HepG2 (cell line): ENCODE data around the gene EIF3A. TPM values are rescaled to one million over a fixed set of nuclear protein-coding genes. Genes with fewer than 3 reads are reported as not detected.

ENCODE experiments used
- AHDC1 ChIP-seq: sonication (generic); formaldehyde crosslinking; IDR thresholded peaks from 2 replicates; pipeline ENCODE4 v1.5.1; 2020; ENCODE audit warnings: mild to moderate bottlenecking, missing genetic modification reagents, borderline replicate concordance
- BHLHE40 ChIP-seq: IDR thresholded peaks from 2 replicates; pipeline ENCODE4 v1.6.1; 2011; ENCODE audit warnings: low read length, improper control_type of control experiment
- CAMTA2 ChIP-seq: sonication (generic); formaldehyde crosslinking; IDR thresholded peaks from 2 replicates; pipeline ENCODE4 v1.4.0; 2020; ENCODE audit warnings: mild to moderate bottlenecking, missing genetic modification reagents, borderline replicate concordance
- CENPT ChIP-seq: sonication (generic); formaldehyde crosslinking; IDR thresholded peaks from 2 replicates; pipeline ENCODE4 v1.8.0; 2022; ENCODE audit warnings: low read depth, mild to moderate bottlenecking, moderate library complexity, missing genetic modification reagents
- GPN1 ChIP-seq: sonication (generic); formaldehyde crosslinking; IDR thresholded peaks from 2 replicates; pipeline ENCODE4 v1.5.1; 2020; ENCODE audit warnings: missing genetic modification reagents, borderline replicate concordance
- HIVEP1 ChIP-seq: sonication (generic); formaldehyde crosslinking; IDR thresholded peaks from 2 replicates; pipeline ENCODE4 v1.4.0; 2020; ENCODE audit warnings: mild to moderate bottlenecking, missing genetic modification reagents
- HMGXB3 ChIP-seq: sonication (generic); formaldehyde crosslinking; IDR thresholded peaks from 2 replicates; pipeline ENCODE4 v1.4.0; 2020; ENCODE audit warnings: missing genetic modification reagents, borderline replicate concordance
- HNRNPLL ChIP-seq: fragments of 200-400 bp; formaldehyde crosslinking; IDR thresholded peaks from 2 replicates; pipeline ENCODE4 v1.6.1; 2017; ENCODE audit warnings: mild to moderate bottlenecking, low read depth, low read length; ENCODE audit not compliant: poor library complexity, severe bottlenecking
- KLF12 ChIP-seq: sonication (generic); formaldehyde crosslinking; IDR thresholded peaks from 2 replicates; pipeline ENCODE4 v1.4.0; 2020; ENCODE audit warnings: missing genetic modification reagents, borderline replicate concordance
- MLLT10 ChIP-seq: sonication (generic); formaldehyde crosslinking; IDR thresholded peaks from 2 replicates; pipeline ENCODE4 v1.4.0; 2020; ENCODE audit warnings: missing genetic modification reagents
- MLX ChIP-seq: IDR thresholded peaks from 2 replicates; pipeline ENCODE4 v1.6.1; 2016
- PLRG1 ChIP-seq: fragments of 450-650 bp; conservative IDR thresholded peaks from 2 replicates; pipeline ENCODE4 v1.6.1; 2016
- PTBP1 ChIP-seq: fragments of 200-400 bp; formaldehyde crosslinking; IDR thresholded peaks from 2 replicates; pipeline ENCODE4 v1.6.1; 2018; ENCODE audit warnings: low read length, low read depth; ENCODE audit not compliant: poor library complexity, severe bottlenecking
- TFAP4 ChIP-seq: sonication (generic); IDR thresholded peaks from 2 replicates; pipeline ENCODE4 v1.6.1; 2016; ENCODE audit warnings: low read depth, borderline replicate concordance
- ZNF503 ChIP-seq: sonication (generic); formaldehyde crosslinking; IDR thresholded peaks from 2 replicates; pipeline ENCODE4 v1.4.0; 2020; ENCODE audit warnings: missing genetic modification reagents
- ZNF644 ChIP-seq: IDR thresholded peaks from 2 replicates; pipeline ENCODE4 v1.6.1; 2016; ENCODE audit warnings: low read depth
- polyA plus RNA-seq, 8 experiments: library from polyadenylated mRNA; depleted of rRNA in 3 of 8; stranded (reverse) in 7 of 8; unstranded in 1 of 8; fragments of >200 nt; fragmentation: Illumina TruSeq in 4 of 8; extraction: Trizol in 4 of 8; gene quantifications; 2 replicates each; pipeline versions ENCODE4 v1.2.1 to v1.2.3, GENCODE V29; 2011 to 2016; ENCODE audit warnings: low read depth in 4 of 8, missing spikeins in 1 of 8, mixed read lengths in 1 of 8; ENCODE audit not compliant: insufficient read depth in 1 of 8
- total RNA-seq, 5 experiments: library from RNA; depleted of rRNA; stranded (reverse); fragments of >200 nt; fragmentation: Illumina TruSeq; extraction: Trizol; gene quantifications; 2 replicates each; pipeline ENCODE4 v1.2.3, GENCODE V29; 2016; ENCODE audit warnings: low read depth in 1 of 5

The EIF3A gene
- total and polyA plus RNA-seq, 2 of the 13 experiments (the other 11 are each of a cell fraction or from before 2014, with no cell fraction given): 25.6 to 117 TPM

- no peak for TF ChIP-seq HMGXB3 (CRISPR knock-in tag)
- peak; percentile 73 for TF ChIP-seq HNRNPLL
- TF ChIP-seq CAMTA2: no peak
- no peak for TF ChIP-seq KLF12
- TF ChIP-seq ZNF644 (CRISPR knock-in tag): no peak
- peak; percentile 78; the same call in 1 of the 2 replicates for TF ChIP-seq TFAP4
- no peak for TF ChIP-seq MLX (CRISPR knock-in tag)
- 0 out of 2 replicates have a peak, but pooled peaks have one; percentile 42 for TF ChIP-seq HIVEP1
- no peak for TF ChIP-seq ZNF503 (CRISPR knock-in tag)
- no peak for TF ChIP-seq PLRG1
- TF ChIP-seq CENPT: no peak
- no peak for TF ChIP-seq GPN1 (CRISPR knock-in tag)
- TF ChIP-seq AHDC1: no peak
- no peak for TF ChIP-seq MLLT10 (CRISPR knock-in tag)
- TF ChIP-seq BHLHE40: no peak
- TF ChIP-seq PTBP1: no peak
These were observed 51.6 kb downstream of the EIF3A start (continued) for GRCh38 chr10:119028900-119029612.
